HEK293 (cell line): ENCODE measurements around the gene BFSP2.

Experiments used
- CTCF ChIA-PET: fragments of 350-600 bp; formaldehyde crosslinking; extraction: SDS; loops from one replicate; lab custom pipeline; 2021; ENCODE audit warnings: antibody characterized with exemption; lab: Yijun Ruan, JAX
- POLR2A ChIA-PET: fragments of 300-600 bp; formaldehyde crosslinking; extraction: SDS; loops from one replicate; lab custom pipeline; 2020; ENCODE audit warnings: antibody characterized with exemption, inconsistent platforms; lab: Yijun Ruan, JAX
- H3K27ac ChIP-seq: fragments of 200-500 bp; sonication (Bioruptor generic); 2 replicates; pipeline ENCODE4 v1.5.1; 2014; ENCODE audit warnings: low read depth, low read length, control low read depth, inconsistent platforms; ENCODE audit errors: extremely low read depth
- H3K36me3 ChIP-seq, 2 experiments: fragments of 200-500 bp in 1 of 2; sonication (Bioruptor generic) in 1 of 2; 1 replicate in 1 of 2; 2 replicates in 1 of 2; pipeline ENCODE4 v1.5.1; 2014 to 2017; ENCODE audit warnings: inconsistent platforms in 2 of 2, low read length in 2 of 2; ENCODE audit not compliant: control insufficient read depth in 2 of 2, insufficient read depth in 1 of 2
- H3K4me1 ChIP-seq: fragments of 200-500 bp; sonication (Bioruptor generic); 2 replicates; pipeline ENCODE4 v1.5.1; 2014; ENCODE audit warnings: mild to moderate bottlenecking, low read length, inconsistent platforms; ENCODE audit not compliant: control insufficient read depth, insufficient read depth
- H3K4me3 ChIP-seq: 2 replicates; pipeline ENCODE4 v1.5.1; 2011; ENCODE audit warnings: low read depth, mild to moderate bottlenecking, control low read depth, low read length, moderate library complexity
- H3K9me3 ChIP-seq: fragments of 200-500 bp; sonication (Bioruptor generic); 2 replicates; pipeline ENCODE4 v1.5.1; 2014; ENCODE audit warnings: low read depth, low read length, inconsistent platforms; ENCODE audit not compliant: control insufficient read depth, insufficient read depth
- FEZF1 ChIP-seq: fragments of 450-650 bp; formaldehyde crosslinking; IDR thresholded peaks from 2 replicates; pipeline ENCODE4 v1.5.1; 2016; ENCODE audit warnings: missing biosample characterization, missing genetic modification characterization
- GLIS1 ChIP-seq: fragments of 450-650 bp; formaldehyde crosslinking; IDR thresholded peaks from 2 replicates; pipeline ENCODE4 v1.5.1; 2016; ENCODE audit warnings: missing biosample characterization, missing genetic modification characterization
- HOXD13 ChIP-seq: sonication (generic); formaldehyde crosslinking; IDR thresholded peaks from 2 replicates; pipeline ENCODE4 v1.8.0; 2022; ENCODE audit warnings: missing genetic modification reagents, borderline replicate concordance
- OSR2 ChIP-seq: fragments of 450-650 bp; formaldehyde crosslinking; IDR thresholded peaks from 2 replicates; pipeline ENCODE4 v1.5.1; 2016; ENCODE audit warnings: missing biosample characterization, missing genetic modification characterization
- PRDM10 ChIP-seq: fragments of 450-650 bp; formaldehyde crosslinking; IDR thresholded peaks from 2 replicates; pipeline ENCODE4 v1.5.1; 2016; ENCODE audit warnings: missing biosample characterization, missing genetic modification characterization
- REST ChIP-seq: fragments of 450-650 bp; formaldehyde crosslinking; IDR thresholded peaks from 2 replicates; pipeline ENCODE4 v1.5.1; 2016; ENCODE audit warnings: missing biosample characterization, missing genetic modification characterization
- TCF7L2 ChIP-seq: IDR thresholded peaks from 2 replicates; pipeline ENCODE4 v1.6.1; 2011; ENCODE audit warnings: low read depth, mild to moderate bottlenecking, inconsistent platforms, low read length, moderate library complexity, borderline replicate concordance
- WT1 ChIP-seq: fragments of 450-650 bp; formaldehyde crosslinking; IDR thresholded peaks from 2 replicates; pipeline ENCODE4 v1.5.1; 2016; ENCODE audit warnings: missing biosample characterization, missing genetic modification characterization
- ZEB2 ChIP-seq: fragments of 450-650 bp; formaldehyde crosslinking; IDR thresholded peaks from 2 replicates; pipeline ENCODE4 v1.5.1; 2016; ENCODE audit warnings: missing biosample characterization, missing genetic modification characterization
- ZIC2 ChIP-seq: fragments of 450-650 bp; formaldehyde crosslinking; IDR thresholded peaks from 2 replicates; pipeline ENCODE4 v1.5.1; 2016; ENCODE audit warnings: missing biosample characterization, missing genetic modification characterization
- ZNF341 ChIP-seq: fragments of 450-650 bp; formaldehyde crosslinking; IDR thresholded peaks from 2 replicates; pipeline ENCODE4; 2016; ENCODE audit warnings: low read depth, missing biosample characterization, missing genetic modification characterization
- ZNF391 ChIP-seq: fragments of 450-650 bp; formaldehyde crosslinking; IDR thresholded peaks from 2 replicates; pipeline ENCODE4 v1.5.1; 2016; ENCODE audit warnings: low read depth, missing biosample characterization, missing genetic modification characterization, borderline replicate concordance
- ZNF560 ChIP-seq: fragments of 450-650 bp; formaldehyde crosslinking; IDR thresholded peaks from 2 replicates; pipeline ENCODE4 v1.5.1; 2017; ENCODE audit warnings: missing biosample characterization, missing genetic modification characterization, borderline replicate concordance
- ZNF639 ChIP-seq: fragments of 450-650 bp; formaldehyde crosslinking; IDR thresholded peaks from 2 replicates; pipeline ENCODE4 v1.5.1; 2016; ENCODE audit warnings: missing biosample characterization, missing genetic modification characterization
- ZNF747 ChIP-seq: fragments of 450-650 bp; formaldehyde crosslinking; IDR thresholded peaks from 2 replicates; pipeline ENCODE4 v1.5.1; 2016; ENCODE audit warnings: missing biosample characterization, missing genetic modification characterization
- ZNF830 ChIP-seq: fragments of 450-650 bp; IDR thresholded peaks from 2 replicates; pipeline ENCODE4 v1.5.0; 2018; ENCODE audit warnings: missing biosample characterization, missing genetic modification characterization, low read depth, mild to moderate bottlenecking, moderate library complexity
- ZNF843 ChIP-seq: fragments of 450-650 bp; formaldehyde crosslinking; IDR thresholded peaks from 2 replicates; pipeline ENCODE4 v1.5.1; 2016; ENCODE audit warnings: missing biosample characterization, missing genetic modification characterization
- ZSCAN16 ChIP-seq: fragments of 450-650 bp; formaldehyde crosslinking; IDR thresholded peaks from 2 replicates; pipeline ENCODE4 v1.5.1; 2016; ENCODE audit warnings: missing biosample characterization, missing genetic modification characterization
- ZXDB ChIP-seq: fragments of 450-650 bp; formaldehyde crosslinking; IDR thresholded peaks from 2 replicates; pipeline ENCODE4 v1.5.1; 2016; ENCODE audit warnings: missing biosample characterization, missing genetic modification characterization
- TF ChIP-seq, protein P1 (sequence below): fragments of 450-650 bp; formaldehyde crosslinking; IDR thresholded peaks from 2 replicates; pipeline ENCODE4 v1.5.1; 2016; ENCODE audit warnings: missing biosample characterization, missing genetic modification characterization, borderline replicate concordance
- TF ChIP-seq, protein P2 (sequence below): fragments of 450-650 bp; formaldehyde crosslinking; IDR thresholded peaks from 2 replicates; pipeline ENCODE4 v1.5.1; 2017; ENCODE audit warnings: missing biosample characterization, missing genetic modification characterization

Gene BFSP2

GRCh38 chr3:133479401-133479800 is 79.5 kb downstream of the BFSP2 start:
- Histone ChIP-seq H3K9me3 (no peaks in the 10 kb centered on the region), H3K27ac (no peak overlapping the region), H3K36me3 (no peaks in the 10 kb centered on the region), H3K4me3 (no peak overlapping the region), H3K4me1 (no peaks in the 10 kb centered on the region; the same call in 1 of the 2 replicates)
- no peak for TF ChIP-seq ZNF747 (tag by site-specific recombination)
- no peak for TF ChIP-seq ZSCAN16 (tag by site-specific recombination)
- TF ChIP-seq ZNF843 (tag by site-specific recombination), result no peak
- no peak for TF ChIP-seq ZNF639 (tag by site-specific recombination)
- TF ChIP-seq ZXDB (tag by site-specific recombination), result no peak
- TF ChIP-seq ZNF830 (tag by site-specific recombination), result no peak
- TF ChIP-seq ZNF560 (tag by site-specific recombination), result no peak
- TF ChIP-seq TCF7L2, result no peak
- TF ChIP-seq, protein P1, sequence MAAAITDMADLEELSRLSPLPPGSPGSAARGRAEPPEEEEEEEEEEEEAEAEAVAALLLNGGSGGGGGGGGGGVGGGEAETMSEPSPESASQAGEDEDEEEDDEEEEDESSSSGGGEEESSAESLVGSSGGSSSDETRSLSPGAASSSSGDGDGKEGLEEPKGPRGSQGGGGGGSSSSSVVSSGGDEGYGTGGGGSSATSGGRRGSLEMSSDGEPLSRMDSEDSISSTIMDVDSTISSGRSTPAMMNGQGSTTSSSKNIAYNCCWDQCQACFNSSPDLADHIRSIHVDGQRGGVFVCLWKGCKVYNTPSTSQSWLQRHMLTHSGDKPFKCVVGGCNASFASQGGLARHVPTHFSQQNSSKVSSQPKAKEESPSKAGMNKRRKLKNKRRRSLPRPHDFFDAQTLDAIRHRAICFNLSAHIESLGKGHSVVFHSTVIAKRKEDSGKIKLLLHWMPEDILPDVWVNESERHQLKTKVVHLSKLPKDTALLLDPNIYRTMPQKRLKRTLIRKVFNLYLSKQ, result no peak
- ChIA-PET CTCF (interaction anchor here (1.4 kb wide), 1 partner anchor 9 kb away, joined by 5 read pairs; no protein-coding TSS in a partner anchor), POLR2A (interaction anchor here (0.6 to 1.0 kb wide), 2 partner anchors 57 to 94 kb away, joined by 3 read pairs; no protein-coding TSS in a partner anchor)

DNA sequence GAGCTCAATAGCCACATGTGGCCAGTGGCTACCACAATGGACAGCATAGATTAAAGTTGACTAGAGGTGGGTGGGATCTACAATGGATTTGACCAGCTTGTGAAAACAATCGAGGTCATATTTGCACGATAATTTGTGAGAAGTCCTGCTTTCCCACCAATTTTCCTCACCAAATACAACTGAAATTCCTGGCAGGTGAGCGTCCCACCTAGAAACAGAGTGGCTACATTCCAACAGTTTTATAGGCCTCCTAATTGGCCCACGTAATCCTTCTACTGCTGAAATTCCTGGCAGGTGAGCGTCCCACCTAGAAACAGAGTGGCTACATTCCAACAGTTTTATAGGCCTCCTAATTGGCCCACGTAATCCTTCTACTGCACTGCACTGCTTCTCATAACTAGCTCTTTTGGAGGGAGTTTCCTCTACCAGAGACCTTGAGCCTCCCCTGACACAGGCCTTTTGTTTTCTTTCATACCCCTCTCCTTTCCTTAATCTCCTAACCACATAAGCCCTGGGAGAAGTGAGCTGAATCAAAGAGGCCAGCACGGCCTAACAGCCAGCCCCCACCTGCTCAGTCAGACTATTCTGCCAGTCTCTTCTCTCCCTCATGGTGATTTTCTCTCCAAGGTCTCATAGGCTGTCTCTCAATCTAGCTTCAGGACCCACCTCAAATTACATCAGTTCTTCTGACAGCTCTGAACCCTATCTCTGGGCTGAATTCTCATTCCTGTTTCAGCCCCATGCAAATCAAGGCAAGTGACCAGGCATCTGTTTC is 80.2 kb downstream of the BFSP2 start:
- no peak overlapping the region for H3K27ac ChIP-seq
- TF ChIP-seq GLIS1 (tag by site-specific recombination) (peak; percentile 82), ZNF391 (tag by site-specific recombination) (no peak), HOXD13 (CRISPR knock-in tag) (0 out of 2 replicates have a peak, but pooled peaks have one; percentile 23), OSR2 (tag by site-specific recombination) (peak; percentile 34; the same call in 1 of the 2 replicates), FEZF1 (peak; percentile 50), PRDM10 (tag by site-specific recombination) (peak; percentile 66), ZIC2 (tag by site-specific recombination) (peak; percentile 17; the same call in 1 of the 2 replicates), REST (tag by site-specific recombination) (no peak), ZNF341 (tag by site-specific recombination) (peak; percentile 48), WT1 (tag by site-specific recombination) (peak; percentile 94), ZEB2 (tag by site-specific recombination) (peak; percentile 31; the same call in 1 of the 2 replicates)
- TF ChIP-seq, protein P2, sequence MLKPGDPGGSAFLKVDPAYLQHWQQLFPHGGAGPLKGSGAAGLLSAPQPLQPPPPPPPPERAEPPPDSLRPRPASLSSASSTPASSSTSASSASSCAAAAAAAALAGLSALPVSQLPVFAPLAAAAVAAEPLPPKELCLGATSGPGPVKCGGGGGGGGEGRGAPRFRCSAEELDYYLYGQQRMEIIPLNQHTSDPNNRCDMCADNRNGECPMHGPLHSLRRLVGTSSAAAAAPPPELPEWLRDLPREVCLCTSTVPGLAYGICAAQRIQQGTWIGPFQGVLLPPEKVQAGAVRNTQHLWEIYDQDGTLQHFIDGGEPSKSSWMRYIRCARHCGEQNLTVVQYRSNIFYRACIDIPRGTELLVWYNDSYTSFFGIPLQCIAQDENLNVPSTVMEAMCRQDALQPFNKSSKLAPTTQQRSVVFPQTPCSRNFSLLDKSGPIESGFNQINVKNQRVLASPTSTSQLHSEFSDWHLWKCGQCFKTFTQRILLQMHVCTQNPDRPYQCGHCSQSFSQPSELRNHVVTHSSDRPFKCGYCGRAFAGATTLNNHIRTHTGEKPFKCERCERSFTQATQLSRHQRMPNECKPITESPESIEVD (tag by site-specific recombination), result no peak

More for the DNA sequence above, 80.2 kb downstream of the BFSP2 start:
- Histone ChIP-seq H3K4me3 (no peak overlapping the region), H3K9me3 (no peaks in the 10 kb centered on the region), H3K4me1 (no peaks in the 10 kb centered on the region; the same call in 1 of the 2 replicates), H3K36me3 (no peaks in the 10 kb centered on the region)
- ChIA-PET POLR2A (interaction anchor here (0.6 to 1.0 kb wide), 2 partner anchors 58 to 93 kb away, joined by 3 read pairs; no protein-coding TSS in a partner anchor), CTCF (interaction anchor here (1.4 kb wide), 2 partner anchors 8 to 42 kb away, joined by 3 to 5 read pairs; no protein-coding TSS in a partner anchor)
